Brain microvascular endothelial cell (primary cell): ENCODE measurements around the gene NRF1.
"Not testable (repeated sequence)": the region's sequence is repeated elsewhere in the genome, so short reads cannot be mapped to it uniquely, and the experiment has no call there.

Experiments used
- DNase-seq: peaks from one replicate; pipeline ENCODE4 v3.0.0-alpha.2; 2020
- H3K27ac ChIP-seq: fragments of 250-450 bp; sonication (Bioruptor Pico); 2 replicates; pipeline ENCODE4 v1.5.1; 2020; ENCODE audit warnings: mild to moderate bottlenecking, moderate library complexity
- H3K27me3 ChIP-seq: fragments of 250-450 bp; sonication (Bioruptor Pico); replicated peaks from 2 replicates; pipeline ENCODE4 v1.5.1; 2020; ENCODE audit warnings: mild to moderate bottlenecking
- H3K36me3 ChIP-seq: fragments of 250-450 bp; sonication (Bioruptor Pico); replicated peaks from 2 replicates; pipeline ENCODE4 v1.5.1; 2020; ENCODE audit warnings: mild to moderate bottlenecking
- H3K4me3 ChIP-seq: 2 replicates; pipeline ENCODE4 v1.5.1; 2011; ENCODE audit warnings: low read depth, mild to moderate bottlenecking, control low read depth, low read length, moderate library complexity
- CTCF ChIP-seq: IDR thresholded peaks from 2 replicates; pipeline ENCODE4 v1.5.1; 2011; ENCODE audit warnings: low read depth, mild to moderate bottlenecking, moderate library complexity, low read length, control low read depth, inconsistent platforms; ENCODE audit errors: missing control alignments
- in situ Hi-C: cut with HindIII; loops from 2 replicates; pipeline ENCODE4 v1.10.0; 2017; ENCODE audit warnings: low sequenced_read_pairs, low pct_ligation_motif_present

Gene NRF1

GRCh38 chr7:129571201-129571600 is 40.3 kb upstream of the NRF1 start:
- in situ Hi-C loops, result no loop called here
- no peak for TF ChIP-seq CTCF
- H3K36me3 ChIP-seq, result no peaks in the 10 kb centered on the region
- H3K27ac ChIP-seq, result no peak overlapping the region
- H3K4me3 ChIP-seq, result no peak overlapping the region
- no peak for DNase-seq
- H3K27me3 ChIP-seq, result no peaks in the 10 kb centered on the region

- H3K36me3 ChIP-seq, result no peaks in the 10 kb centered on the region
- H3K27ac ChIP-seq, result no peak overlapping the region
- no peak overlapping the region for H3K4me3 ChIP-seq
- in situ Hi-C loops, result no loop called here
- no peak for TF ChIP-seq CTCF
- no peaks in the 10 kb centered on the region for H3K27me3 ChIP-seq
- no peak for DNase-seq
These were observed 39.3 kb upstream of the NRF1 start for GRCh38 chr7:129572205-129572604.

GRCh38 chr7:129574487-129574886 is 37.0 kb upstream of the NRF1 start:
- in situ Hi-C loops, result no loop called here
- Histone ChIP-seq H3K27ac (no peak overlapping the region), H3K4me3 (no peak overlapping the region), H3K36me3 (no peaks in the 10 kb centered on the region), H3K27me3 (no peaks in the 10 kb centered on the region)
- TF ChIP-seq CTCF, result no peak
- DNase-seq, result peak; percentile 18

- TF ChIP-seq CTCF, result no peak
- no peaks in the 10 kb centered on the region for H3K27me3 ChIP-seq
- H3K27ac ChIP-seq, result no peak overlapping the region
- H3K4me3 ChIP-seq, result no peak overlapping the region
- no peak for DNase-seq
- in situ Hi-C loops, result no loop called here
- H3K36me3 ChIP-seq, result no peaks in the 10 kb centered on the region
These were observed 35.8 kb upstream of the NRF1 start for GRCh38 chr7:129575699-129576098.

- H3K4me3 ChIP-seq, result no peak overlapping the region
- TF ChIP-seq CTCF, result no peak
- H3K27ac ChIP-seq, result no peak overlapping the region
- H3K27me3 ChIP-seq, result no peaks in the 10 kb centered on the region
- no peak for DNase-seq
- no peaks in the 10 kb centered on the region for H3K36me3 ChIP-seq
- in situ Hi-C loops, result no loop called here
These were observed 35.4 kb upstream of the NRF1 start for GRCh38 chr7:129576138-129576537.

GRCh38 chr7:129578829-129579228 is 32.7 kb upstream of the NRF1 start:
- TF ChIP-seq CTCF, result no peak
- H3K27ac ChIP-seq, result no peak overlapping the region
- in situ Hi-C loops, result no loop called here

GRCh38 chr7:129586179-129586578 is 25.3 kb upstream of the NRF1 start:
- DNase-seq, in situ Hi-C loops, H3K27me3 ChIP-seq, H3K27ac ChIP-seq, H3K4me3 ChIP-seq, H3K36me3 ChIP-seq: not testable (repeated sequence)

More at GRCh38 chr7:129578829-129579228, 32.7 kb upstream of the NRF1 start:
- Histone ChIP-seq H3K4me3 (no peak overlapping the region), H3K27me3 (no peaks in the 10 kb centered on the region), H3K36me3 (no peaks in the 10 kb centered on the region)
- DNase-seq, result no peak
